Right renal cortex interstitium (tissue), 3 donors: ENCODE data around the gene PCDH18. TPM values are rescaled to one million over a fixed set of nuclear protein-coding genes. Genes with fewer than 3 reads are reported as not detected.

Experiments
- DNase-seq, 3 donors: peaks; one replicate each; pipeline ENCODE4 v3.0.0-alpha.2; 2013; ENCODE audit warnings: low read depth in 3 of 3, low spot score in 2 of 3
- polyA plus RNA-seq, 3 donors: library from polyadenylated mRNA; unstranded; fragments of 120-200 nt; gene quantifications; one replicate each; pipeline ENCODE4 v1.2.1, GENCODE V29; 2013; ENCODE audit not compliant: insufficient read length in 3 of 3

Gene PCDH18
- polyA plus RNA-seq, 3 donors = 186 to 215 (median 187) TPM

GRCh38 chr4:137474711-137475301, 57.5 kb downstream of the PCDH18 start:
- peak; percentile 32 to 43 (median 41) for DNase-seq

DNA sequence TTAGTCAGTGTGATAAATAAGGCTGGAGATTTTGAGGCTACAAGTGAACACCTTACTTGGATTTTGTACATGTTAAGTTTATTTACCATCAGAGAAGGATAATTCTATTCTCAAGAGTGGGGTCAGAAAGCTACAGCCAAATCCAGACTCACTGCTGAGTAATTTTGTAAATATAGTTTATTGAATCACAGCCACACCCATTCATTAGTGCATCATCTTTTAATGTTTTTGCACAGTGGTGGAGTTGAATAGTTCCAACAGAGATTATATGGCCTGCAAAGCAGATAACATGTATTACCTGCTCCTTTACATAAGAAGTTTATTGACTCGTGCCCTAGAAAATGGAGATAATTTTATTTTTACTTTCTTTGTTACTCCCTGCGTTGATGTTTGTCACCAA, 60.4 kb downstream of the PCDH18 start:
- DNase-seq = no peak

GRCh38 chr4:137471461-137471860, 60.8 kb downstream of the PCDH18 start:
- DNase-seq = no peak

- no peak for DNase-seq
Observed at GRCh38 chr4:137470806-137471205, 61.5 kb downstream of the PCDH18 start.
